ENCODE measurements around the gene RHBG. TPM values are rescaled to one million over a fixed set of nuclear protein-coding genes. Genes with fewer than 3 reads are reported as not detected.
A peak's percentile ranks its signal among the peaks of the same experiment; 100 is the strongest.

RHBG gene
- total and polyA plus RNA-seq, 8 donors: 0.16 to 3.5 (median 0.58) TPM

- Histone ChIP-seq H3K27me3 (no peaks in the 10 kb centered on the region), H3K36me3 (no peaks in the 10 kb centered on the region), H3K9me3 (no peaks in the 10 kb centered on the region), H3K27ac (no peak overlapping the region), H3K4me1 (peaks cover 1 to 10% (median 7%) of the 10 kb centered on the region in 3 donors), H3K4me3 (no peak overlapping the region)
- TF ChIP-seq CTCF (IDR thresholded peaks at IDR 0.05): no peak
- intact Hi-C loops (cut with DNase I): no loop called here
- ATAC-seq: peak in 2 of 4 donors; percentile 25 to 41
- no peak for DNase-seq
- FAIRE-seq: no peak
Observed at GRCh38 chr1:156373546-156373945, 4.5 kb downstream of the RHBG start.

- Histone ChIP-seq H3K4me1 (peaks cover 0 to 10% (median 4%) of the 10 kb centered on the region in 3 donors), H3K9me3 (no peaks in the 10 kb centered on the region), H3K27me3 (no peaks in the 10 kb centered on the region), H3K4me3 (no peak overlapping the region), H3K27ac (no peak overlapping the region), H3K36me3 (no peaks in the 10 kb centered on the region)
- intact Hi-C loops (cut with DNase I): loop anchor here in 1 of 3 donors (5.0 kb wide), 1 partner anchor 251 kb away; no protein-coding TSS in a partner anchor
- TF ChIP-seq CTCF (IDR thresholded peaks at IDR 0.05): no peak
- FAIRE-seq (no peak), ATAC-seq (no peak), DNase-seq (no peak)
- WGBS, 2 donors: 93 to 94% methylated on average over 2 of the region's 2 CpGs
Observed at GRCh38 chr1:156376146-156376545, 7.1 kb downstream of the RHBG start.

DNA sequence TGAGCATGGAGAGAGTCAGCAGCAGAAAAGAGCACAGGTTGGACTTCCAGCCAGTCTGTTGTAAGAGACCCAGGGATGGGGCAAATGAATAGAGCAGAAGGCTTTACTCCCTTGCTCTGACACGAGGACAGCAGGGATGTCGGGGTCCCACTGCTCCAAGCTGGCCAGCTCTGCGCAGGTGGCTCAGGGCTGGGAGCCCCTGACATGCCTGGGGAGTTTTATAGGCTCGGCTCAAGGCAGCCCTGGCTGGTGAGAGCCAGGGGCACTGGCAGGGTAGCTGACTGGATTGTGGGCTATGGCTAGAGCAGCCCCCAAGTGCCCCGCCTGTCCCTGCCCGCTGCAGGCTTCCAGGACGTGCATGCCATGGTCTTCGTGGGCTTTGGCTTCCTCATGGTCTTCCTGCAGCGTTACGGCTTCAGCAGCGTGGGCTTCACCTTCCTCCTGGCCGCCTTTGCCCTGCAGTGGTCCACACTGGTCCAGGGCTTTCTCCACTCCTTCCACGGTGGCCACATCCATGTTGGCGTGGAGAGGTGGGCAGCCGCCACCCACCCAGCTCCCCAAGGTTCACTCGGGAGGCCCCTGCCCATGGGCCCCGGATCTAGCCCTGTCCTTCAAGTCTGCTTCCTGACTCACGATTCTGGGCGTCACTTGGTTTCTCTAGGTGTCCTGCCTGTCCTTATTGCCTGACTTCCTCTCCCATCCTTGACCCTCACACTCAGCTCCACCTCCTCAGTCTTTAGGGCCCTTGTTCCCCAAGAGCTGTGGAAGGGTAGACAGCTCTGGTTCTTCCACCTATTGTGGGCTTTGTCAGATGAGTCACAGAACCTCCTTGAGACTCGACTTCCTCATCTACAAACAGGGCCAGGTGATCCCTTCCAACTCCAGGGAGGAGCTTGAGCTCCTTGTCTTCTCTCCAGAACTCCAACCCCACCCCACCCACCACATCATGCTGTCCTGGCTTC lies 8.2 kb downstream of the RHBG start:
- no peaks in the 10 kb centered on the region for H3K27me3 ChIP-seq
- H3K4me3 ChIP-seq: no peak overlapping the region
- intact Hi-C loops (cut with DNase I): loop anchor here in 1 of 3 donors (5.0 kb wide), 1 partner anchor 250 kb away; no protein-coding TSS in a partner anchor
- ATAC-seq (no peak), FAIRE-seq (no peak), DNase-seq (no peak)
- H3K36me3 ChIP-seq: no peaks in the 10 kb centered on the region
- TF ChIP-seq CTCF (IDR thresholded peaks at IDR 0.05): no peak
- peaks cover 0 to 10% (median 4%) of the 10 kb centered on the region in 3 donors for H3K4me1 ChIP-seq
- 88 to 90% methylated on average over 20 of the region's 20 CpGs for WGBS, 2 donors
- H3K9me3 ChIP-seq: no peaks in the 10 kb centered on the region
- H3K27ac ChIP-seq: no peak overlapping the region

GRCh38 chr1:156378557-156378956 lies 9.5 kb downstream of the RHBG start:
- H3K4me3 ChIP-seq: no peak overlapping the region
- no peaks in the 10 kb centered on the region for H3K36me3 ChIP-seq
- peaks cover 0 to 6% (median 4%) of the 10 kb centered on the region in 3 donors for H3K4me1 ChIP-seq
- TF ChIP-seq CTCF (IDR thresholded peaks at IDR 0.05): no peak
- intact Hi-C loops (cut with DNase I): loop anchor here in 1 of 3 donors (5.0 kb wide), 1 partner anchor 249 kb away; no protein-coding TSS in a partner anchor
- ATAC-seq: no peak
- 66 to 89% methylated on average over 6 of the region's 6 CpGs for WGBS, 2 donors
- no peak for FAIRE-seq
- no peak overlapping the region for H3K27ac ChIP-seq
- no peaks in the 10 kb centered on the region for H3K9me3 ChIP-seq
- no peaks in the 10 kb centered on the region for H3K27me3 ChIP-seq
- no peak for DNase-seq

Data from pancreas (tissue), 10 donors.